NCI-H1105 treated with DMSO at 0.1 percent for 48 hours (cell line): ENCODE data around the gene RACK1.

Experiments used
- DNase-seq: peaks from one replicate; lab custom pipeline; 2025; lab: John Stamatoyannopoulos, UW

Gene RACK1

GRCh38 chr5:181233801-181234454, 9.8 kb downstream of the RACK1 start:
- DNase-seq = no peak

GRCh38 chr5:181233088-181233800, 10.5 kb downstream of the RACK1 start:
- DNase-seq = no peak

DNA sequence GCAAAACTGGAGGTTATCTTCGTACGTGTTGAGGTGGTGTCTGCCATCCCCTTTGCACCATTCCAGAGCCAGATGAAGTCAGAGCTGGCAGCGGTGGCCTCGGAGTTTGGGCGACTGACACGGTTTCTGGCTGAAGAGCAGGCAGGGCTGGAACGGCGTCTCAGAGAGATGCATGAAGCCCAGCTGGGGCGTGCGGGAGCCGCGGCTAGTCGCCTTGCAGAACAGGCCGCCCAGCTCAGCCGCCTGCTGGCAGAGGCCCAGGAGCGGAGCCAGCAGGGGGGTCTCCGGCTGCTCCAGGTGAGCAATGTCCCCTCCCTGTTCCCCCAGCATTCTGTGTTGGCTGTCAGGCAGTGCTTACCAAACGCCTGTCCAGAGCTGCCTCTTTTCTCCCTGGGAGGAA, 11.1 kb downstream of the RACK1 start:
- no peak for DNase-seq

DNA sequence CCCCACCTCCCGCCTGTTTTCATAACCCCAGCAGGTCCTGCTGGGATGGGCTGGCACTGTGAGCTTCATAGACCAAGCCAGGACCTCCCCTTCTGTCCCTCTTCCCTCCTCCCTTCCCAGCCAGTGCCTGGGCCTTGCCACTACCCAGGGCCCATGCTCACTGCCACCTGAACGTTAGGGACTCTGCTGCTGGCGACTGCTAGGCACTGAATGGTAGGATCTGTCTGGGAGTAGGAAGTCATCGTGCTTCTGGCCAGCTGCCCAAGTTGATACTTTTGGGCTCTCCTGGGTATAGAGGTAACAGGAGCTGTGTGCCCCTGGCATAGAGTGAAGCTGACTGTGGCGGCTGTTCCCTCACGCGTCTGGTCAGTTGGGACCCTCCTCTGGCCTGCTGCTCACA, 12.3 kb downstream of the RACK1 start:
- no peak for DNase-seq

DNA sequence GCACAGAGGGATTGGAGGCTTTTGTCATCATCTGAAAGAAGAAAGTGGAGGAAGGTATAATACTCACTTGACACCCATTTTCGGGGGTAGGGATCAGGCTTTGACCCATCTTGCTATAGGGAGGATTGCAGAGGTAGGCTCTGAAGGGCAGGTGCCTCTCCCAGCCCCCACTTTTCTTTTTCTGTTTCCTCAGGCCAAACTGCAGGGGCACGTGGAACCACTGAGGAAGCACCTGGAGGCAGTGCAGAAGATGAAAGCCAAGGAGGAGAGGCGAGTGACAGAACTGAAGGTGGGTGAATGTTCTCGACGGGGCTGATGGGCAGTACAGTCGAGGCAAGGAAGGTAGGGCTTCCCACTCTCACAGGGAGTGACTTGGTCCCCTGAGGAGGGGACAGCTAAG, 13.2 kb downstream of the RACK1 start:
- DNase-seq = no peak

DNA sequence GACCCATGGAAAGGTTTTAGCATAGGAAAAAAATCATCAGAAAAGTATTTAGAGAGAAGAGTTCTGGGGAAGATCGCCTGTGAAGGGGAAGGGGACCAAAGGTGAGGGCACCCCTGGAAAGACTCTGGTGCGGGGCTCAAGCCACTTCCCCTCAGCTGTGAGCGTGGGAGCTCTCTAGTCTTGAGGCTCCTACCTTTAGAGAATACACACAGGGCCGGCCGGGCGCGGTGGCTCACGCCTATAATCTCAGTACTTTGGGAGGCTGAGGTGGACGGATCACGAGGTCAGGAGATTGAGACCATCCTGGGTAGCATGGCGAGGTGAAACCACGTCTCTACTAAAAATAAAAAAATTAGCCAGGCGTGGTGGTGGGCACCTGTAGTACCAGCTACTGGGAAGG, 13.7 kb downstream of the RACK1 start:
- no peak for DNase-seq

- DNase-seq = no peak
Observed at GRCh38 chr5:181224390-181225229, 19.1 kb downstream of the RACK1 start.

DNA sequence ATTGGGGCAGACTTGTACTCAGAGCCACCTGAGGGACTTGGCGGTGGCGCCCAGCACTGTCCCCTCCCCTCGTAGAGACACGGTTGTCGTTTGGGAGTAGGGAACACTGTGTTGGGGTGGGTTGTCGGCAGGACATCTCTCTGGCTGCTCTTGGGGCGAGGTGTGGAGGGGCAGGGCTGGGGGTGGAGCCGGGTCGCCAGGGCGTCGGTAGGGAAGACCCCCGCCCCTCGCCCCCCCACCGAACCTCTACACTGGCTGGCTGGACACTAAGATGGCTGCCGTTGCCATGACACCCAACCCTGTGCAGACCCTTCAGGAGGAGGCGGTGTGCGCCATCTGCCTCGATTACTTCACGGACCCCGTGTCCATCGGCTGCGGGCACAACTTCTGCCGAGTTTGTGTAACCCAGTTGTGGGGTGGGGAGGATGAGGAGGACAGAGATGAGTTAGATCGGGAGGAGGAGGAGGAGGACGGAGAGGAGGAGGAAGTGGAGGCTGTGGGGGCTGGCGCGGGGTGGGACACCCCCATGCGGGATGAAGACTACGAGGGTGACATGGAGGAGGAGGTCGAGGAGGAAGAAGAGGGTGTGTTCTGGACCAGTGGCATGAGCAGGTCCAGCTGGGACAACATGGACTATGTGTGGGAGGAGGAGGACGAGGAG, 19.8 kb downstream of the RACK1 start:
- DNase-seq = no peak

- DNase-seq = no peak
Observed at GRCh38 chr5:181223058-181223728, 20.5 kb downstream of the RACK1 start, which contains the start of gene TRIM41. Gene TRIM41 (plus strand): TSS chr5:181223281. CDS start chr5:181224000, 719 bp downstream.

DNA sequence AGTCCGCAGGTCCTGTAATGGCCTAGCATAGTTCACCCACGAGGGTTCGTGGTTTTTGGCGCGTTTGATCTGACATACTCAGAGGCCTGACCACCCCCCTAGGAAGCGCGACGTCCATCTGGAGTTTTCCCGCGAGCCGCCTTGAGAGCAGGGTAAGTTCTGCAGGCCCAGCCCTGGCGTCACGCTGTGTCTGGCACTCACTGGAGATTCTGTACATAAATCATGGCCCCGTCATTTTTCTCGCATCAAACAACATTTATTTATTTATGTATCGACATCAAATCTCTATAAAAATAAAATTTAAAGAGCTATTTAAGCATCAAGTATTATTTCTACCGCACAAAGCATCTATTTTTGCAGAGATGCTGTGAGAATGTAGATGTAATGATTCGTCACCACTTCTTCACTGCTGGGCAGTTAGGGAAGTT, 21.1 kb downstream of the RACK1 start:
- DNase-seq = no peak

DNA sequence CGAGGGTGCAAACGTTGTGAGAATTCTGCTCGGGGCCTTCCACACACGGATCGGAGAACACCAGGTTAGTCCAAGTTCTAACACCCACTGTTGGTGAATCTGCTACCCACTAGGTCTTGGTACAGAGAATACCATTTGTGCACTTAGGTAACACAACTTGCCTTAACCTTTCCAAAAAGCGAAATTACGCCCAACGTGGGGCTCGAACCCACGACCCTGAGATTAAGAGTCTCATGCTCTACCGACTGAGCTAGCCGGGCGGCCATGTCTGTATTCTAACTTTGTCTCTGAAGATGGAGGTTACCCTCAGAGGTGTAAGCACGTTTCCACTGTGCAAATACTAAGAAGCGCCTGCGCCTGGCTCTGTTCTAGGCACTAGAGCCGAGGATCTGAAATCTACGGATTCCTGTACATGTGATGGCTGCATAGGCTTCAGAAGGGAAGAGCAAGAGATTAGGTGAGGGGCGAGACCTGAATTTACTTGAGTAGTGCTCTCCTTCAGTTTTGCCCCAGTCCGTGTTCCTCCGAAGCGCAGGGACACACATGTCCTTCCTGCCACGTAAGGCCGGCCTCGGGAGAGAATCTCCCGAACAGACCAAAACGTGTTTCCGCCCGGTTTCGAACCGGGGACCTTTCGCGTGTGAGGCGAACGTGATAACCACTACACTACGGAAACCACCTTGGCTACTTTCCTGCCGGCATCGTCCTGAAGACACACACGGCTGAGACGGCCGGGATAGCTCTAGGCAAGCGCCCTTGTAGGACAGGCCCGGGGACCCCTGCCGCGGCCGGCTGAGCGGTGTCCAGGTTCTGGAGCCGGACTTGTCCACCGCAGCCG, 21.7 kb downstream of the RACK1 start:
- no peak for DNase-seq

DNA sequence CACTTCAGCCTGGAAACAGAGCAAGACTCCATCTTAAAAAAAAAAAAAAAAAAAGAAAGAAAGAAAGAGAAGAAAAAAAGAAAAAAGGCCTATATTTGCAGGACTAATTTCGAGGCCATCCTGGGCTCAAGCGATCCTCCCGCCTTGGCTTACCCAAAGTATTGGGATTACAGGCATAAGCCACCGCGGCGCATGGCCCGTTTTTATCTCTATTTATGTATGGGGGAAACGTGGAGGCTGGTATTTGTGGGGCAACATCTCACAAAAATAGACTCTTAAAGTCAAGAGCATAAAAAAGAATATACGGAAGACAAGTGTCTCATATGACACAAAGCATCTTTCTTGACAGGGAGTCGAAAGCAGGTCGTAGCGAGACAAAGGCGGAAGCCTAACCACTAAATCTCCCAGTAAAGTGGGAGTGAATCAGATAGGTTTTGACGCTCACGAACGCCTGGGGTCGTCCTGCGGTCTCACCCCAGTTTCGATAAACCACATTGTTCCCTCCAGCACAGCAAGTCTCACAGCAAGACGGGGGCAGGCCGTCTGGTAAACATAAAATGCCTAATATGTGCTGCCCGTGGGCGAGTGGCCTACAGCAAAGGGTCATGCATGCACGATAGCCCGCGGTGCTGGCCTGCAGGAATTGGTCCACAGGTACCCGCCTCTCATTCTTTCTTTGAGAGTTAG, 22.5 kb downstream of the RACK1 start:
- no peak for DNase-seq

GRCh38 chr5:181220178-181220515, 23.6 kb downstream of the RACK1 start:
- DNase-seq = no peak

DNA sequence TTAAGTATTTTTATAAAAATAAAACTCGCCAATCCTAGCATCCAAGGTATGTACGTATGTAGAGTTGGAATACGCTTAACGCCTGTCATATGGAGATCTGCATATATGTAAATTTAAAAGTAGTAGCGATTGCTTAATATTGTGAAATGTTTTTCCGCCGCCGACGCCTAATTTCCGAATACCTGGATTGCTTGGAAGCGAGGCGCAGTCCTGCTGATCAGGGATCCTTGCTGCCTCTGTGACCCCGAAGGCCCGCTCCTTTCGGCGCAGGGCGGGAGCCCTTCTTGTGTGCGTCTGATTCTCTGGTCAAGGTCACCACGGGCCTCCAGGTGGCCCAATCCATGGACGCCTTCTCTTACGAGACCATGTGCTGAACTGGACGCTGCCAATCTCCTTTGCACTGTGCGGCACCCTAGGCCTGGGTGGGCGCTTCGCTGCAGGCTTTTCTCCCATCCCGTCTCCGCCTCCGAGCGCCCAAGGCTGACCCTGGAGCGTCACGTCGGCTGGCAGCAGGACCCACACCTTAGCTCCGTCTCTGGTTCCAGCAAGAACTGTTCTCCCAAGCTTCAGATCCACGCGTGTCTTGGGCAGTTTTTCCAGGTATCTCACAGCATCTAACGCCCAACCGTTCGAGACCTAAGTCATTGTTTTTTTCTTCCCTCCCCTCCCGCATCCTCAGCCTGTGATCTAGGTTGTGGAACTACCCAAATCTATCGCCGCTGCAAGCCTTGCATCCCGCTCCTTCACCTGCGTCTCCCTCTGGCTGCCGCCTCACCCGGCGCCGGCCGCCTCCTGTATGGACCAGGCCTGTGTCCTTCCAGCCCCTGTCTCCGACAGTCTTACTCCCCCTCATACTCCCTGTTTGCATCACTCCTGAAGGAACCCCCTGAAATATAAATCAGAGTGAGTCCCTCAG, 24.2 kb downstream of the RACK1 start:
- DNase-seq = no peak

GRCh38 chr5:181218795-181219124, 24.9 kb downstream of the RACK1 start:
- no peak for DNase-seq

DNA sequence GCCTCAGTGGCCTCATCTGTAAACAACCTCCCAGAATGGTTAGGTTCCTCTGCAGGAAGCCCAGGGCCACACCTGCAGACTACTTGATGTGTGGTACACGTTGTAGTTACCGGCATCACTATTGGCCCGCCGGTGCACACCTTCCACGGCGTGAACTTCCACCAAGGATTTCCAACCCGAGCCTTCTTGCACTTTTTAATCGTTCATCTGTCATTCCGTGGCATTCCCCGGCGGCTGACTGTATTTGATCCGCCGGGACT, 26.0 kb downstream of the RACK1 start:
- no peak for DNase-seq

DNA sequence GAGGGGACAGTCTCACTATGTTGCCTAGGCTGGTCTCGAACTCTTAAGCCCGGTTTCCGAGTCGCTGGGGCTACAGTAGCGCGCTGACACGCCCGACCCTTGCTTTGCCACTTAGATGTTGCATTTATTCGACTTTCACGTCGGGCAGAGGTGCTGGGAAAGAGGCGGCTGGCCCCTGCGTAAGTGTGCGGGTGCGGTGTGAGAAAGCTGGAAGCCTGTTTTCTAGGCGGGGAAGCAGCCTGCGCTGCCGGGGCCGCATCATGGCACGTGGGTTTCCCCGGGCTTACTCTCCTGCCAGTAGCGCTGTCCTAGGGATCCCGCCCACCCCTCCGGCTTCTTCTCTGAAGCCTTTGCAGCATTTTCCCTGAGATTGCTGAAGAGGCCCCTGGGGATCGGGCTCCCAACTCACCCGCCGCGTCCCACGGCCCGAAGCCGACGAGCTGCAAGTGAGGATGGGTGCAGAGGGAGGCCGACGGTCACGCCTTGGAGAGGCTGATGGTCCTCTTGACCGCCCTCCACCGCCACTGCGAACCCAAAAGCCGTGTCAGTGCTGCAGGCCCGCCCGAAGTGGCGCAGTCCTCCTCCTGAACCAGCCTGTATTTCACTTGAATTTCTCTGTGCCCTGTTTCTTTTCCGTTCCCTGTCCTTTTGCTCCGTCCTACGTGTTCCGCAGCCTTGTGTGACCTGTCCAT, 26.4 kb downstream of the RACK1 start:
- no peak for DNase-seq

GRCh38 chr5:181215997-181216989, 27.4 kb downstream of the RACK1 start:
- no peak for DNase-seq
